DOHH2 (cell line): ENCODE results near the gene TAX1BP1.

Experiments
- CTCF ChIP-seq: fragments of 200-600 bp; sonication (generic); IDR thresholded peaks from one replicate; pipeline ENCODE4 v1.5.1; 2014; ENCODE audit warnings: antibody characterized with exemption, mild to moderate bottlenecking, low read depth, low read length; ENCODE audit not compliant: poor library complexity, severe bottlenecking
- EZH2phosphoT487 ChIP-seq: fragments of 200-600 bp; sonication (generic); IDR thresholded peaks from 2 replicates; pipeline ENCODE4 v1.6.1; 2017; ENCODE audit warnings: borderline replicate concordance, mild to moderate bottlenecking, antibody characterized with exemption, low read length, moderate library complexity, mixed read lengths

GRCh38 chr7:27712217-27712616 lies 27.7 kb upstream of the TAX1BP1 start:
- TF ChIP-seq CTCF (no peak), EZH2phosphoT487 (no peak)
